Stimulated activated naive CD4-positive, alpha-beta T cell (primary cell): Measurements from ENCODE around the gene AJAP1.

Experiments
- DNase-seq, 6 experiments: peaks; one replicate each; lab custom pipeline; 2025; lab: John Stamatoyannopoulos, UW

The AJAP1 gene

DNA sequence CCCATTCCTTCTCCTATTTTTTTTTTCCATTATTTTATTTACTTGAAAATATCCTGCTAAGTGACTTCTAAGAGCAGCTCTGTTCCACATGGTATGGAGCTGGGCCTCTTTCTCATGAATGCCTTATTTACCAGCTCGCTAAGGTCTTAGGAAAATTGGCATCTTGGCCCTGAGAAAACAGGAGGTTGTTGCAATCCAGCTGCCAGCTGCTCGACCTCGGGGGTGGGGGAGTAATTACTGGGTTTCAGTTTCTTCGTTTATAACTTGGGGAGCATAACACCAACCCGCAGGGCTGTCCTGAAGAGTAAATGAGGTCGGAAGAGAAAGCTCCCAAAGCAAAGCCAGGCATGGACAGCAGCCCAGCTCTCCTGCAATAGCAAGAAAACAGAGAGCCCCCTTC is 176.3 kb downstream of the AJAP1 start:
- DNase-seq: no peak

DNA sequence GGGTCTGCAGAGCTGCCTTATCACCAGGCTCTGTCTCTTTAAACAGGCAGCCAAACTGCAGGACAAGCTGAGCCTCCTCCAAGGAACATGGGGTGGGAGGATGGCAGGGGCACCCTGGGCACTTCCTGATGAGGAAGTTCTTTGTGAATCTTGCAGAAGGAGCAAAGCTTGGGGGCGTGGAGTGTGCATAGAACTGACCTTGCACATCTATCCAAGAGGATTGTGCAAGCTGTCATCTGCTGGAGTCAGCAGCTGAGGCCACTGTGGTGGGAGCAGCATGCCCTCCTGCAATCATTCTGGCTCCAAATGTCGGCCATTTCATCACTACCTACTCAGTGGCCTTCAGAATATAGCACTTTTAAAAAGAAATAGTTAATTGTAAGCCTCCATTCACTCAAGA is 182.2 kb downstream of the AJAP1 start:
- no peak for DNase-seq

DNA sequence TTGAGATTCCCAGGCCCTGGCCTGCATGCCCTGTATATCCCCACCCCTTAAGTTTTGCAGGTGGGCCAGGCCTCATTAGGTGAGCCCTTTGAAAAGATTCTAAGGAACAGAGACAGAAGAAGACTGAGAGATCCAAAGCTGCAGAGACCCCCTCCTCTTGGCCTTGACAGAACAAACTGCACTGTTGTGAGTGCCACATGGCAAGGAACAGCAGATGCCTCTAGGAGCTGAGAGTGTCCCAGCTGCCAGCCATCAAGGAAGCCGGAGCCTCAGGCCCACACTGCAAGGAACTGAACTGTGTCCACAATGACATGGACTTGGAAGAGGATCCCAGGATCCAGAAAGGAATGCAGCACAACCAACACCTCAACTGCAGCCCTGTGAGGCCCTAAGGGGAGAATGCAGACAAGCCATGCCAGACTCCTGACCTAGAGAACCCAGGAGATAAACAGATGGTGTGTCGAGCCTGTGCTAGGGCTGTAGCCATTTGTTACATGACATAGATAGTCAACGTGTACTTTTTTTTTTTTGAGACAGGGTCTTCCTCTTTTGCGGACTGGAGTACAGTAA is 182.7 kb downstream of the AJAP1 start:
- DNase-seq: no peak

DNA sequence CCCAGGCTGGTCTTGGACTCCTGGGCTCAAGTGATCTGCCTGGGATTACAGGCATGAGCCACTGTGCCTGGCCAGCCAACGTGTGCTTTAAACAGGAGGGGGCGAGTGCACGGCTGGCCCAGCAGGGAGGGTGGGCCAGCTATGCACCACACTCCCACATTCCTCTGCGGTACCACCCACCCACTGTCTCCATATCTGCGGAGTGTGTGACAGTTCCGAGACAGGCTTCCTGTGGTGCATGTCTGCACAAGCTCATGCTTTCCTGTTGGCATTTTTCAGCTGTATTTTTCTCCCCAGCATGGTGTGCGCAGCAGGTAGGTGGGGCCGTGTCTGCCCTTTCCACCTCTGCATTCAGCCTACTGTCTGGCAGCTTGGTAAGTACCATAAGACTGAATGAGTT is 183.3 kb downstream of the AJAP1 start:
- no peak for DNase-seq

DNA sequence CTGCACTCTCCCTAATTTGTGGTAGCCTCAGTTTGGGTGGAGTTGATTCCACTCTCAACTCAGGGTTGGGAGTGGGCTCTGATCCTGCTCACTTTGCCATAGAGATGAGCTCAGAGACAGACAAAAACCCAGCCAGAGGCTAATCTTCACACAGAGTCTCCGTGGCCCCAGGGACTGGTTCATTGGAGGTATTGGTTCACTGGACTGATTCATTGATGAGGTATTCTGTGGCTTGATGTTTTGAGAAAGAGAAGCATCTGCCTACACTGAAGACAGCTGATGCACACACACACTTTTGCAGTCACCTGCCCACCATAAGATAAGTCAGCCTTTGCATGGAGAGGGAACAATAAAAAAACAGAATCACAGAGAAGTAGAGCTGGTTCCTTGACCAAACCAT is 183.8 kb downstream of the AJAP1 start:
- DNase-seq: no peak
